ENCODE measurements around the gene FAM83C. TPM values are rescaled to one million over a fixed set of nuclear protein-coding genes. Genes with fewer than 3 reads are reported as not detected.

FAM83C gene
- total and polyA plus RNA-seq, 2 donors (not counting 1 experiment from before 2014, with no cell fraction given) = not detected

DNA sequence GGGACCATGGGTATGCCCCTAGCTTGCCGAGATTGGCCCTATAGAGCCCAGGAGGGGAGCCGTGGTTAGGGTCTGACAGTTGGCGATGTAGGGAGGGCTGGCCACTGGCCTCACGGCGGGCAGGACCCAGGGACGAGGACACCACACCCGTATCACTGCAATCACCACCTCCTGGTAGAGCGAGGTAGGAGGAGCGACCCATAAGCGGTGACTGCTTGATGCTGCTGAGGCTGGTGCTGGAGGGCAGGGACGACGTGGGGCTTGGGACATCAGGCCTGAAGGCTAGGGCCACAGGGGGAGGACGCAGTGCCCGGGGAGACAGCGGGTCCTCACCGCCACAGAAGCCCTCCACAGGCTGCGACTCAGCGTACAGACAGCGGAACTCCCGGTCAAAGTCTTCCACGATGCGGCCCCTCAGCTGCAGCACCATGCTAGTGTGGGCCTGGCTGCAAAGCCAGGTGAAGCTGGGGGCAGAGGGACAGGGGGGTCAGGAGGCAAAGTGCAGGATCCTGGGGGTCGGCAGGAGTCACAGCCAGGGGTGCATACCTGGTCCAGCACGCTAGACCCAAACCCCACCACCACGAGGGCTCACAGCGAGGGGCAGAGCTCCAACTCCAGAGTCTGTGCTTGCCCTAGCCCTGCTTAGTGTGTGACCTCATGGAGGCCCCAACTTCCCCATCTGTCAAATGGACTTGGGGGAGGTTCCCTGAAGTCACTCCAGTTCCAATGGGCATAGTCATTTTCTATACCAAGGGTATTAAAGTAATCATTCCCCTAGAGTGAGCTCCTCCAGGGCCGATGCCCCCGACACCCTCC is 4.5 kb downstream of the FAM83C start:
- DNase-seq (no peak), ATAC-seq (ENCODE audit: low read depth) (no peak)
- Mint-ChIP-seq H3K27me3 (peaks cover 3% of the 10 kb centered on the region), H3K27ac (no peak overlapping the region), H3K4me1 (peaks cover 23% of the 10 kb centered on the region), H3K9me3 (ENCODE audit: insufficient read depth) (no peaks in the 10 kb centered on the region), H3K4me3 (no peak overlapping the region)
- Histone ChIP-seq H3K4me3 (ENCODE audit: control extremely low read depth in 1 of 5, extremely low read depth in 1 of 5, insufficient read depth in 1 of 5, low read depth in 2 of 5, low read length in 4 of 5) (no peak overlapping the region), H3K9me3 (ENCODE audit: control extremely low read depth in 1 of 3, control insufficient read depth in 2 of 3, insufficient read depth in 1 of 3, low read length in 2 of 3) (no peaks in the 10 kb centered on the region), H3K4me1 (ENCODE audit: control insufficient read depth in 2 of 2, insufficient read depth in 2 of 2, low read length in 2 of 2) (peaks cover 13 to 19% of the 10 kb centered on the region in 2 donors), H3K9ac (ENCODE audit: low read length) (no peak overlapping the region), H3K4me2 (replicated peaks; ENCODE audit: low read depth, low read length, poor library complexity, severe bottlenecking) (no peak overlapping the region), H4K20me1 (ENCODE audit: control insufficient read depth, insufficient read depth, low read length, poor library complexity, severe bottlenecking) (peaks cover 14% of the 10 kb centered on the region), H2AFZ (ENCODE audit: insufficient read depth, low read depth, low read length, poor library complexity, severe bottlenecking) (no peak overlapping the region), H3K36me3 (replicated peaks in 1 of 2; ENCODE audit: control extremely low read depth in 1 of 2, control insufficient read depth in 1 of 2, extremely low read depth in 1 of 2, insufficient read depth in 2 of 2, low read length in 1 of 2) (no peaks in the 10 kb centered on the region), H3K27me3 (replicated peaks in 1 of 4; ENCODE audit: control extremely low read depth in 1 of 4, control insufficient read depth in 3 of 4, insufficient read depth in 4 of 4, low read length in 3 of 4) (peaks cover 0 to 1% (median under 1%) of the 10 kb centered on the region in 4 experiments), H3K79me2 (ENCODE audit: control insufficient read depth, insufficient read depth, low read length) (peaks cover 14% of the 10 kb centered on the region), H3K27ac (ENCODE audit: low read length in 2 of 2) (no peak overlapping the region)
- ChIA-PET CTCF (interaction anchor here (5.3 kb wide), 1 partner anchor 17 kb away, joined by 20 read pairs; no protein-coding TSS in a partner anchor), POLR2A (no interaction called here)
- intact Hi-C loops (cut with micrococcal nuclease) = no loop called here
- TF ChIP-seq EZH2 (IDR thresholded peaks at IDR 0.05; ENCODE audit: borderline replicate concordance, insufficient read depth, low read depth, low read length, poor library complexity, severe bottlenecking) = no peak
- TF ChIP-seq, protein P1, sequence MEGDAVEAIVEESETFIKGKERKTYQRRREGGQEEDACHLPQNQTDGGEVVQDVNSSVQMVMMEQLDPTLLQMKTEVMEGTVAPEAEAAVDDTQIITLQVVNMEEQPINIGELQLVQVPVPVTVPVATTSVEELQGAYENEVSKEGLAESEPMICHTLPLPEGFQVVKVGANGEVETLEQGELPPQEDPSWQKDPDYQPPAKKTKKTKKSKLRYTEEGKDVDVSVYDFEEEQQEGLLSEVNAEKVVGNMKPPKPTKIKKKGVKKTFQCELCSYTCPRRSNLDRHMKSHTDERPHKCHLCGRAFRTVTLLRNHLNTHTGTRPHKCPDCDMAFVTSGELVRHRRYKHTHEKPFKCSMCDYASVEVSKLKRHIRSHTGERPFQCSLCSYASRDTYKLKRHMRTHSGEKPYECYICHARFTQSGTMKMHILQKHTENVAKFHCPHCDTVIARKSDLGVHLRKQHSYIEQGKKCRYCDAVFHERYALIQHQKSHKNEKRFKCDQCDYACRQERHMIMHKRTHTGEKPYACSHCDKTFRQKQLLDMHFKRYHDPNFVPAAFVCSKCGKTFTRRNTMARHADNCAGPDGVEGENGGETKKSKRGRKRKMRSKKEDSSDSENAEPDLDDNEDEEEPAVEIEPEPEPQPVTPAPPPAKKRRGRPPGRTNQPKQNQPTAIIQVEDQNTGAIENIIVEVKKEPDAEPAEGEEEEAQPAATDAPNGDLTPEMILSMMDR (IDR thresholded peaks at IDR 0.05) = no peak
- 95% methylated on average over 21 of the region's 28 CpGs for WGBS (ENCODE audit: insufficient coverage)

DNA sequence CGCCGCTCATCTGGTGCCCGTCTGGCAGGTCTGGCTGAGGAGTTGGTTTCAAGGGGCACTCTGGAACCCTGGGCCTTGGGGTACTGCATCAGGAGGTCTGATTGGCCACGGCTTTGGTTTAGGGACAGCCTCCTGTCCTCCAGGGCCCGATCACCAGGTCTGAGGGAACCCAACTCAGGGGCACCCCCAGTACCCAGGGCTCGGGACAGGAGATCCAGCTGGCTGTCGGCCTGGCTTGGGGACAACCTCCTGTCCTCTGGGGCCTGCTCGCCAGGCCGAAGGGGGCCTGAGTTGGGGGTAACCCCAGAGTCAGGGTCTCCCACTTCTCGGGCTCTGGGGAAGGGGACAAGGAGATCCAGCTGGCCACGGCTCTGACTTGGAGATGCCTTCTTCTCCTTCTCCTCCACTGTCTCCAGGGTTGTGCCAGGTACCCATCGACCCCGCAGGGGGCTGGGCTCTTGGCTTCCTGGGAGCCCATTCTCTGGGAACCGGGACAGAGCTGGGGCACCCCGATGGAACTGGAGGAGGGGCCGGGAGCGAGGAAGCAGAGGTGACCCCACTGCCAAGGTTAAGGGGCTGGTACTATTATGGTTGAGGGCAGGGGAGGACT is 5.2 kb downstream of the FAM83C start:
- POLR2A ChIA-PET = no interaction called here
- Histone ChIP-seq H3K36me3 (replicated peaks in 1 of 2; ENCODE audit: control extremely low read depth in 1 of 2, control insufficient read depth in 1 of 2, extremely low read depth in 1 of 2, insufficient read depth in 2 of 2, low read length in 1 of 2) (peaks cover 0 to 5% of the 10 kb centered on the region in 2 experiments), H4K20me1 (ENCODE audit: control insufficient read depth, insufficient read depth, low read length, poor library complexity, severe bottlenecking) (peaks cover 14% of the 10 kb centered on the region), H3K27ac (ENCODE audit: low read length in 2 of 2) (no peak overlapping the region), H3K4me2 (replicated peaks; ENCODE audit: low read depth, low read length, poor library complexity, severe bottlenecking) (no peak overlapping the region), H3K27me3 (replicated peaks in 1 of 4; ENCODE audit: control extremely low read depth in 1 of 4, control insufficient read depth in 3 of 4, insufficient read depth in 4 of 4, low read length in 3 of 4) (no peaks in the 10 kb centered on the region), H2AFZ (ENCODE audit: insufficient read depth, low read depth, low read length, poor library complexity, severe bottlenecking) (no peak overlapping the region), H3K9me3 (ENCODE audit: control extremely low read depth in 1 of 3, control insufficient read depth in 2 of 3, insufficient read depth in 1 of 3, low read length in 2 of 3) (no peaks in the 10 kb centered on the region), H3K9ac (ENCODE audit: low read length) (no peak overlapping the region), H3K4me1 (ENCODE audit: control insufficient read depth in 2 of 2, insufficient read depth in 2 of 2, low read length in 2 of 2) (peaks cover 13 to 19% of the 10 kb centered on the region in 2 donors), H3K79me2 (ENCODE audit: control insufficient read depth, insufficient read depth, low read length) (peaks cover 21% of the 10 kb centered on the region), H3K4me3 (ENCODE audit: control extremely low read depth in 1 of 5, extremely low read depth in 1 of 5, insufficient read depth in 1 of 5, low read depth in 2 of 5, low read length in 4 of 5) (no peak overlapping the region)
- Mint-ChIP-seq H3K27ac (no peak overlapping the region), H3K4me3 (no peak overlapping the region), H3K27me3 (no peaks in the 10 kb centered on the region), H3K4me1 (peaks cover 27% of the 10 kb centered on the region), H3K9me3 (ENCODE audit: insufficient read depth) (no peaks in the 10 kb centered on the region)
- intact Hi-C loops (cut with micrococcal nuclease) = no loop called here
- DNase-seq = no peak
- ATAC-seq (ENCODE audit: low read depth) = no peak
- CTCF ChIA-PET = interaction anchor here (5.3 kb wide), 1 partner anchor 18 kb away, joined by 20 read pairs; no protein-coding TSS in a partner anchor
- no peak for TF ChIP-seq EZH2 (IDR thresholded peaks at IDR 0.05; ENCODE audit: borderline replicate concordance, insufficient read depth, low read depth, low read length, poor library complexity, severe bottlenecking)
- 96% methylated on average over 12 of the region's 17 CpGs for WGBS (ENCODE audit: insufficient coverage)
